Activated naive CD4-positive, alpha-beta T cell treated with anti-CD3 and anti-CD28 coated beads, Interleukin-2, amount 10 ng/mL, durations not matched to agents 5 hours and 36 hours (primary cell): Measurements from ENCODE around the gene DTWD1. TPM values are rescaled to one million over a fixed set of nuclear protein-coding genes. Genes with fewer than 3 reads are reported as not detected.

ENCODE experiments used
- total RNA-seq, 2 experiments: library from RNA; stranded (reverse); gene quantifications; one replicate each; pipeline ENCODE4 v1.2.3, GENCODE V29; 2021

Gene DTWD1
- total RNA-seq: 10 to 100 TPM; 16.1 to 16.2 TPM

GRCh38 chr15:49620658-49621368 is at the start of gene DTWD1, which contains the start of gene FAM227B:
DTWD1 (plus strand) TSS chr15:49621048; CDS start chr15:49625168, 4,120 bp downstream.
FAM227B (minus strand) TSS chr15:49620818; CDS start chr15:49615171, 5,647 bp downstream.

Other genes starting within 250 kb of the DTWD1 start
- not detected for gene FGF7, start 197.8 kb upstream of the DTWD1 start, total RNA-seq
- gene FAM227B, start 230 bp upstream of the DTWD1 start, total RNA-seq: 1 to 10 TPM; 1.8 to 2.8 TPM